H1 (cell line): ENCODE data around the gene IFI27L1. TPM values are rescaled to one million over a fixed set of nuclear protein-coding genes. Genes with fewer than 3 reads are reported as not detected.
A peak's percentile ranks its signal among the peaks of the same experiment; 100 is the strongest.

ENCODE experiments used
- CTCF ChIA-PET: fragments of 300-600 bp; sonication (Branson Sonifier 250); formaldehyde crosslinking; loops from one replicate; lab custom pipeline; 2021; ENCODE audit not compliant: partially characterized antibody; lab: Charles Lee
- POLR2A ChIA-PET: fragments of 300-600 bp; sonication (Branson Sonifier 250); formaldehyde crosslinking; loops from one replicate; lab custom pipeline; 2021; ENCODE audit warnings: inconsistent platforms; ENCODE audit not compliant: partially characterized antibody; lab: Charles Lee
- DNase-seq, 2 experiments: peaks; one replicate each; pipeline versions ENCODE4 v3.0.0 to v3.0.0-alpha.2; 2010 to 2022; ENCODE audit warnings: low spot score in 2 of 2, low read depth in 1 of 2, mixed read lengths in 1 of 2
- FAIRE-seq: peaks from 2 replicates; lab custom pipeline; 2011; peaks lifted over from hg19 to GRCh38; lab: Jason Lieb, UNC
- H2AFZ ChIP-seq: 2 replicates; pipeline ENCODE4 v1.8.1; 2012; ENCODE audit warnings: low read length, inconsistent platforms
- H2AK5ac ChIP-seq: 2 replicates; pipeline ENCODE4 v1.6.1; 2013; ENCODE audit warnings: low read depth, low read length
- H2BK120ac ChIP-seq: replicated peaks from 2 replicates; pipeline ENCODE3; 2013; ENCODE audit warnings: low read depth, low read length, inconsistent platforms
- H2BK12ac ChIP-seq: 2 replicates; pipeline ENCODE4 v1.6.1; 2013; ENCODE audit warnings: low read depth, low read length
- H2BK15ac ChIP-seq: 2 replicates; pipeline ENCODE4 v1.6.1; 2013; ENCODE audit warnings: low read length
- H2BK20ac ChIP-seq: 2 replicates; pipeline ENCODE4 v1.6.1; 2013; ENCODE audit warnings: low read length
- H2BK5ac ChIP-seq: 2 replicates; pipeline ENCODE4 v1.6.1; 2013; ENCODE audit warnings: low read depth, low read length
- H3K14ac ChIP-seq: 2 replicates; pipeline ENCODE4 v1.6.1; 2013; ENCODE audit warnings: inconsistent platforms; ENCODE audit not compliant: insufficient read length
- H3K18ac ChIP-seq: 2 replicates; pipeline ENCODE4 v1.6.1; 2013; ENCODE audit warnings: low read length; ENCODE audit errors: extremely low read depth
- H3K23ac ChIP-seq: 2 replicates; pipeline ENCODE4 v1.6.1; 2013; ENCODE audit warnings: inconsistent platforms; ENCODE audit not compliant: insufficient read length
- H3K23me2 ChIP-seq: 2 replicates; pipeline ENCODE4 v1.6.1; 2013; ENCODE audit warnings: low read depth, low read length
- H3K27ac ChIP-seq: 2 replicates; pipeline ENCODE4 v1.6.1; 2011; ENCODE audit warnings: low read depth, low read length, inconsistent platforms
- H3K27me3 ChIP-seq, 4 experiments: replicated peaks in 1 of 4; 1 replicate in 1 of 4; 2 replicates in 3 of 4; pipeline versions ENCODE4 v1.6.1 to v1.8.1; 2011 to 2013; ENCODE audit warnings: low read length in 3 of 4, mild to moderate bottlenecking in 3 of 4, inconsistent platforms in 2 of 4, mixed read lengths in 2 of 4, moderate library complexity in 1 of 4; ENCODE audit not compliant: control insufficient read depth in 3 of 4, insufficient read depth in 3 of 4; ENCODE audit errors: extremely low read depth in 1 of 4
- H3K36me3 ChIP-seq, 4 experiments: 2 replicates each; pipeline versions ENCODE4 v1.6.1 to v1.8.1; 2011 to 2013; ENCODE audit warnings: mild to moderate bottlenecking in 4 of 4, low read length in 3 of 4, moderate library complexity in 2 of 4, control low read depth in 1 of 4, inconsistent platforms in 1 of 4; ENCODE audit not compliant: insufficient read depth in 4 of 4, control insufficient read depth in 2 of 4
- H3K4ac ChIP-seq: replicated peaks from 2 replicates; pipeline ENCODE3; 2013; ENCODE audit warnings: low read length, low read depth, mixed read lengths, inconsistent platforms; ENCODE audit not compliant: insufficient read length
- H3K4me1 ChIP-seq, 4 experiments: replicated peaks in 1 of 4; 1 replicate in 1 of 4; 2 replicates in 3 of 4; pipeline versions ENCODE4 v1.6.1 to v1.8.1; 2011 to 2013; ENCODE audit warnings: low read length in 3 of 4, inconsistent platforms in 2 of 4, mixed read lengths in 1 of 4; ENCODE audit not compliant: insufficient read depth in 4 of 4, control insufficient read depth in 3 of 4
- H3K4me2 ChIP-seq, 2 experiments: 2 replicates each; pipeline versions ENCODE4 v1.6.1 to v1.8.1; 2011 to 2013; ENCODE audit warnings: low read depth in 2 of 2, low read length in 2 of 2, control low read depth in 1 of 2, inconsistent platforms in 1 of 2, mild to moderate bottlenecking in 1 of 2; ENCODE audit not compliant: insufficient read depth in 1 of 2
- H3K4me3 ChIP-seq, 4 experiments: fragments of 200-600, 300-600 bp in 1 of 4; sonication (generic), shearing (Covaris generic), sonication (Bioruptor Twin) in 1 of 4; 2 replicates each; pipeline versions ENCODE4 v1.5.1 to v1.8.1; 2011 to 2016; ENCODE audit warnings: low read length in 4 of 4, low read depth in 3 of 4, control low read depth in 2 of 4, inconsistent platforms in 2 of 4, mild to moderate bottlenecking in 2 of 4, mixed read lengths in 1 of 4, moderate library complexity in 1 of 4; ENCODE audit not compliant: insufficient read depth in 2 of 4; ENCODE audit errors: extremely low read depth in 1 of 4
- H3K56ac ChIP-seq: replicated peaks from 2 replicates; pipeline ENCODE3; 2013; ENCODE audit warnings: low read depth, mild to moderate bottlenecking, mixed read lengths, low read length, inconsistent platforms; ENCODE audit not compliant: insufficient read length
- H3K79me1 ChIP-seq: 2 replicates; pipeline ENCODE4 v1.6.1; 2013; ENCODE audit warnings: low read depth, low read length, control low read depth
- H3K79me2 ChIP-seq, 2 experiments: 2 replicates each; pipeline versions ENCODE4 v1.6.1 to v1.8.1; 2012 to 2013; ENCODE audit warnings: low read length in 2 of 2, mild to moderate bottlenecking in 2 of 2, inconsistent platforms in 1 of 2; ENCODE audit not compliant: insufficient read depth in 2 of 2, control insufficient read depth in 1 of 2
- H3K9ac ChIP-seq, 4 experiments: replicated peaks in 1 of 4; 1 replicate in 1 of 4; 2 replicates in 3 of 4; pipeline versions ENCODE4 v1.6.1 to v1.8.1; 2011 to 2013; ENCODE audit warnings: low read depth in 3 of 4, low read length in 3 of 4, control low read depth in 2 of 4, mild to moderate bottlenecking in 2 of 4, moderate library complexity in 2 of 4, inconsistent platforms in 1 of 4; ENCODE audit errors: extremely low read depth in 1 of 4
- H3K9me3 ChIP-seq, 2 experiments: 2 replicates each; pipeline versions ENCODE4 v1.6.1 to v1.8.1; 2012 to 2013; ENCODE audit warnings: mild to moderate bottlenecking in 2 of 2, moderate library complexity in 2 of 2, control low read depth in 1 of 2, inconsistent platforms in 1 of 2, low read depth in 1 of 2, low read length in 1 of 2, mixed read lengths in 1 of 2; ENCODE audit not compliant: insufficient read depth in 2 of 2
- H4K20me1 ChIP-seq, 2 experiments: replicated peaks in 1 of 2; 2 replicates each; pipeline versions ENCODE3 to v1.8.1; 2011 to 2013; ENCODE audit warnings: inconsistent platforms in 2 of 2, low read length in 2 of 2, mild to moderate bottlenecking in 1 of 2; ENCODE audit not compliant: insufficient read depth in 2 of 2, control insufficient read depth in 1 of 2
- H4K5ac ChIP-seq: 2 replicates; pipeline ENCODE4 v1.6.1; 2013; ENCODE audit warnings: low read length, low read depth, mixed read lengths, inconsistent platforms; ENCODE audit not compliant: insufficient read length
- H4K8ac ChIP-seq: 2 replicates; pipeline ENCODE4 v1.8.0; 2013; ENCODE audit warnings: mild to moderate bottlenecking, moderate library complexity, low read length, inconsistent platforms; ENCODE audit not compliant: insufficient read depth; ENCODE audit errors: extremely low read depth
- H4K91ac ChIP-seq: replicated peaks from 2 replicates; pipeline ENCODE3; 2013; ENCODE audit warnings: low read length, mixed read lengths, inconsistent platforms; ENCODE audit not compliant: insufficient read length
- EZH2 ChIP-seq: fragments of 200-600 bp; sonication (generic); IDR thresholded peaks from 2 replicates; pipeline ENCODE4 v1.7.1; 2012; ENCODE audit warnings: low read depth, mild to moderate bottlenecking, moderate library complexity, low read length, inconsistent platforms; ENCODE audit not compliant: severe bottlenecking
- MAFK ChIP-seq: IDR thresholded peaks from 2 replicates; pipeline ENCODE4 v1.6.1; 2012; ENCODE audit warnings: low read depth, mild to moderate bottlenecking, improper control_type of control experiment, low read length
- RFX5 ChIP-seq: IDR thresholded peaks from 2 replicates; pipeline ENCODE4 v1.6.1; 2011; ENCODE audit warnings: low read depth, low read length, improper control_type of control experiment, borderline replicate concordance
- RXRA ChIP-seq: IDR thresholded peaks from 2 replicates; pipeline ENCODE4 v1.6.1; 2011; ENCODE audit warnings: low read depth, mild to moderate bottlenecking, low read length, moderate library complexity; ENCODE audit not compliant: insufficient read depth
- SAP30 ChIP-seq: fragments of 300-600 bp; sonication (generic); IDR thresholded peaks from 2 replicates; pipeline ENCODE4 v1.7.1; 2012; ENCODE audit warnings: low read length, moderate library complexity, mild to moderate bottlenecking, inconsistent platforms; ENCODE audit not compliant: insufficient read depth, insufficient replicate concordance
- SIN3A ChIP-seq, 2 experiments: IDR thresholded peaks in 1 of 2; conservative IDR thresholded peaks in 1 of 2; 2 replicates each; pipeline ENCODE4 v1.6.1; 2011 to 2012; ENCODE audit warnings: low read length in 2 of 2, improper control_type of control experiment in 1 of 2, low read depth in 1 of 2, mild to moderate bottlenecking in 1 of 2
- SIX5 ChIP-seq: IDR thresholded peaks from 2 replicates; pipeline ENCODE4 v1.6.1; 2011; ENCODE audit warnings: mild to moderate bottlenecking, low read depth, low read length
- WGBS, 2 experiments: shearing (Covaris generic) in 1 of 2; methylation state at CpG; one replicate each; pipeline versions ENCODE4 v1.1.6 to v1.1.7; 2013 to 2015; ENCODE audit warnings: low lambda C conversion rate in 2 of 2, mixed read lengths in 2 of 2, inconsistent platforms in 1 of 2, low coverage in 1 of 2, missing lambda C conversion rate in 1 of 2; ENCODE audit not compliant: insufficient replicate concordance in 2 of 2, insufficient coverage in 1 of 2, insufficient read length in 1 of 2; ENCODE audit errors: extremely low coverage in 1 of 2, missing lambda C conversion rate in 1 of 2; 5-methylcytosine and 5-hydroxymethylcytosine counted together
- polyA plus RNA-seq, 7 experiments: library from polyadenylated mRNA; depleted of rRNA in 3 of 7; stranded (reverse) in 5 of 7; unstranded in 2 of 7; fragments of >200 nt in 5 of 7; fragments of 200-250 nt in 2 of 7; gene quantifications; 1 replicate in 5 of 7; 2 replicates in 1 of 7; 4 replicates in 1 of 7; pipeline versions ENCODE4 v1.2.1 to v1.2.3, GENCODE V29; 2011 to 2013; ENCODE audit warnings: missing spikeins in 2 of 7, mixed read lengths in 2 of 7
- total RNA-seq: library from RNA; stranded (reverse); fragmentation: NEBNext Ultra II Directional; extraction: Animal tissue kit (Norgen Biotek cat#: 25700); gene quantifications from 2 replicates; pipeline ENCODE4 v1.2.1, GENCODE V29; 2021
- TF ChIP-seq, protein P1 (sequence below), 3 experiments: IDR thresholded peaks; 1 replicate in 2 of 3; 2 replicates in 1 of 3; pipeline versions ENCODE4 v1.5.1 to v1.6.1; 2011; ENCODE audit warnings: low read length in 3 of 3, mild to moderate bottlenecking in 3 of 3, inconsistent platforms in 2 of 3, low read depth in 1 of 3, moderate library complexity in 1 of 3; ENCODE audit not compliant: insufficient read depth in 1 of 3; ENCODE audit errors: control extremely low read depth in 1 of 3

Gene IFI27L1
- total and polyA plus RNA-seq, 2 of the 8 experiments (the other 6 are each of a cell fraction or from before 2014, with no cell fraction given): 21.2 to 30.5 TPM

DNA sequence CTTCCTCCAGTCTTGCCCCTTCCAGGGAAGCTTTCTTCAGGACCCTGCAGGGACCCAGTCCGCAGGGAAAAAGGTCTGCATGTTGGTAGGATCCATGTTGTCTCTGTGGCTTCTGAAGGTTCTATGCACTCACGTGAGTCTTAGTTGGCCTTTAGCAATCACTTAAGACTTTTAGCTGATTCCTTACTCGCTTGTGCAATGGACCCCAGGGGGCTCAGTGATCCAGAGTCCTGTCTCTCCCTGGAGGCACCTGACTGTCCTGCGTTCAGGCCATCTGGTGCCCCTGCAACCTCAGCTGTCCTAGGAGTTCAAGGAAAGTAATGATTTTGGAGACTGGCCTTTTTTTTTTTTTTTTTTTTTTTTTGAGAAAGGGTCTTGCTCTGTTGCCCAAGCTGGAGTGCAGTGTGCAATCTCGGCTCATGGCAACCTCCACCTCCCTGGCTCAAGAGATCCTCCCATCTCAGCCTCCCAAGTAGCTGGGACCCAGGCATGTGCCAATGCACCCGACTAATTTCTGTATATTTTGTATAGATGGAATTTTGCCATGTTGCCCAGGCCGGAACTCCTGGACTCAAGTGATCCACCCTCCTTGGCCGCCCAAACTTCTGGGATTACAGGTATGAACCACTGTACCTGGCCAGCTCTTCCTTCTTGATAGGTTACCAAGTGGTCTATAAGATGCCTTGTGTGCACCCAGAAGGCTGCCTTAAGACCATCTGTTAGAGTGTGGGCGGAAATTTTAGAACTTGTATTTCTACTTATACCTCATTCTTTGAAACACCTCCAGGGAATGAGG lies 43.7 kb downstream of the IFI27L1 start:
- no peak overlapping the region for H4K8ac ChIP-seq
- peaks cover 0 to 2% (median 0%) of the 10 kb centered on the region in 4 experiments; a peak in 2 of 7 replicates for H3K27me3 ChIP-seq
- ChIA-PET CTCF (interaction anchor here (1.0 to 2.2 kb wide), 4 partner anchors 13 to 88 kb away, joined by 3 to 12 read pairs (median 4); no protein-coding TSS in a partner anchor), POLR2A (interaction anchor here (0.8 to 0.9 kb wide), 2 partner anchors 10 to 60 kb away, joined by 3 to 4 read pairs; no protein-coding TSS in a partner anchor)
- peaks cover 7% of the 10 kb centered on the region; the same call in 1 of the 2 replicates for H3K23me2 ChIP-seq
- H3K4me1 ChIP-seq: peaks cover 0 to 4% (median 2%) of the 10 kb centered on the region in 4 experiments; a peak in 3 of 7 replicates
- no peaks in the 10 kb centered on the region for H3K79me1 ChIP-seq
- no peak overlapping the region for H2AFZ ChIP-seq
- H2BK120ac ChIP-seq: no peak overlapping the region
- DNase-seq (peak in 1 of 2 experiments; percentile 14), FAIRE-seq (no peak)
- H4K5ac ChIP-seq: no peak overlapping the region
- no peak overlapping the region for H3K27ac ChIP-seq
- no peak overlapping the region for H4K91ac ChIP-seq
- 82% methylated on average over 8 of the region's 9 CpGs; no CpG with 5 or more reads in 1 of the 2 experiments for WGBS, 2 experiments
- no peak overlapping the region for H3K4me3 ChIP-seq
- no peak overlapping the region for H2AK5ac ChIP-seq
- no peaks in the 10 kb centered on the region for H4K20me1 ChIP-seq
- H3K79me2 ChIP-seq: no peaks in the 10 kb centered on the region
- no peak overlapping the region for H2BK15ac ChIP-seq
- H3K4ac ChIP-seq: no peak overlapping the region
- no peak overlapping the region for H2BK20ac ChIP-seq
- no peaks in the 10 kb centered on the region for H3K36me3 ChIP-seq
- no peak overlapping the region for H2BK5ac ChIP-seq
- no peak overlapping the region for H3K18ac ChIP-seq
- no peak overlapping the region for H3K56ac ChIP-seq
- no peak overlapping the region for H2BK12ac ChIP-seq
- H3K14ac ChIP-seq: no peak overlapping the region
- H3K9ac ChIP-seq: no peak overlapping the region
- no peak overlapping the region for H3K23ac ChIP-seq
- H3K9me3 ChIP-seq: no peaks in the 10 kb centered on the region; a peak in 1 of 4 replicates
- H3K4me2 ChIP-seq: no peak overlapping the region
- TF ChIP-seq SIX5 (no peak), SIN3A (conservative IDR thresholded peaks at IDR 0.05 in 1 of 2, IDR thresholded peaks at IDR 0.05 in 1 of 2; ENCODE audit: low read depth in 1 of 2, low read length in 2 of 2) (no peak), EZH2 (no peak), SAP30 (no peak), MAFK (no peak), RFX5 (no peak), RXRA (no peak)
- TF ChIP-seq, protein P1, sequence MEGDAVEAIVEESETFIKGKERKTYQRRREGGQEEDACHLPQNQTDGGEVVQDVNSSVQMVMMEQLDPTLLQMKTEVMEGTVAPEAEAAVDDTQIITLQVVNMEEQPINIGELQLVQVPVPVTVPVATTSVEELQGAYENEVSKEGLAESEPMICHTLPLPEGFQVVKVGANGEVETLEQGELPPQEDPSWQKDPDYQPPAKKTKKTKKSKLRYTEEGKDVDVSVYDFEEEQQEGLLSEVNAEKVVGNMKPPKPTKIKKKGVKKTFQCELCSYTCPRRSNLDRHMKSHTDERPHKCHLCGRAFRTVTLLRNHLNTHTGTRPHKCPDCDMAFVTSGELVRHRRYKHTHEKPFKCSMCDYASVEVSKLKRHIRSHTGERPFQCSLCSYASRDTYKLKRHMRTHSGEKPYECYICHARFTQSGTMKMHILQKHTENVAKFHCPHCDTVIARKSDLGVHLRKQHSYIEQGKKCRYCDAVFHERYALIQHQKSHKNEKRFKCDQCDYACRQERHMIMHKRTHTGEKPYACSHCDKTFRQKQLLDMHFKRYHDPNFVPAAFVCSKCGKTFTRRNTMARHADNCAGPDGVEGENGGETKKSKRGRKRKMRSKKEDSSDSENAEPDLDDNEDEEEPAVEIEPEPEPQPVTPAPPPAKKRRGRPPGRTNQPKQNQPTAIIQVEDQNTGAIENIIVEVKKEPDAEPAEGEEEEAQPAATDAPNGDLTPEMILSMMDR (IDR thresholded peaks at IDR 0.05; ENCODE audit: control extremely low read depth in 1 of 3, insufficient read depth in 1 of 3, low read depth in 1 of 3, low read length in 3 of 3): no peak
